GM18511 (cell line): ENCODE results near the gene RNF215.
"Not testable (repeated sequence)": the region's sequence is repeated elsewhere in the genome, so short reads cannot be mapped to it uniquely, and the experiment has no call there.

Source experiments
- ATAC-seq: cut with Tn5 transposase; IDR thresholded peaks from one replicate; pipeline ENCODE4 v1.9.1; 2021; ENCODE audit warnings: mild to moderate bottlenecking, moderate library complexity; ENCODE audit not compliant: unreplicated experiment

The RNF215 gene

DNA sequence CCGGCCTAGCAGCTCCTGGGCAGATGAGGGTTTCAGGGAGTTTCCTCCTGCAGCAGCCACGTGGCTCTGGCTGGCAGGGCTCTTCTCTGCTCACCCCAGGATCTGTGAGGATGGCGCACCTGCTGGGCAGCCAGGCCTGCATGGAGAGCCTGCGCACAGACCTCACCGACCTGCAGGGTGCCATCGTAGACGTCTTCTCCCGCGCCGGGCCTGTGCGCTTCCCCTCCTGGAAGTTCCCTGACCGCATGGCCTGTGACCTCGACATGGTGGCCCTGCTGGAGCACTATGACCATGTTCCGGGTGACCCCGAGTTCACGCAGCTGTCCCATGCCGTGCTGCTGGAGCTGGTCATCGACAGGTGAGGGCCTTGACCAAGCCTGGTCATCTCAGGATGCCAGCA lies 21.3 kb downstream of the RNF215 start:
- ATAC-seq = no peak

DNA sequence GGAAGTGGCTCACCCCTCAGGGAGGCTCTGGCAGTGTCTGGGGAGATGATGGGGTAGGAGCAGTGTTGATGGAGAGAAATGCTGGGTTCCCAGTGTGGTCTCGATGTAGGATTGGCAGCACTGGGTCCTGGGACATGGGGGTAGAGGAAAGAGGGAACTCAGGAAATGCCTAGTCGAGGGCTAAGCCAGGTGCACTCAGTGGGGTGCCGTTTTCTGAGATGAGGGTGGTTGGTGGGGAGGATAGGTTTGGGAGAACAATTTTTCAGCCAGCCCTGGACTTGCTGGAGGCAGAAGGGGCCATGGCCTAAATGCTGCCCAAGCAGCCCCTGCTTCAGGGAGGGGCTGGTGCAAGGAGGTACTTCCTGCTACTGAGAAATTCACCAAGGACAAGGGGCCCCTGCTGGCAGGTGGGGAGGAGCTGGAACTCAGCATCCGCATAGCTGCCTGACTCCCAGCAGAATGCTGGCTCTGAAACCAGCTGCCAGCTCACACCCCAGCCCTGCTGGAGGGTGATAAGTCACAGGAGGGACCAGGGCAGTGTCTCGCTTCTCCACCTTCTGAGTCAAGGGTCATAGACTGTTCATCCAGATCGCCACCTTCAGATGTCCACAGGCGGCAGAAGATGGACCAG lies 24.4 kb downstream of the RNF215 start:
- ATAC-seq = no peak

GRCh38 chr22:30361916-30362650 lies 25.1 kb downstream of the RNF215 start:
- no peak for ATAC-seq

- ATAC-seq = no peak
Measured at GRCh38 chr22:30358541-30358940, 28.7 kb downstream of the RNF215 start.

- ATAC-seq = no peak
Measured at GRCh38 chr22:30357650-30358215, 29.5 kb downstream of the RNF215 start.

- no peak for ATAC-seq
Measured at GRCh38 chr22:30357236-30357570, 30.0 kb downstream of the RNF215 start.

DNA sequence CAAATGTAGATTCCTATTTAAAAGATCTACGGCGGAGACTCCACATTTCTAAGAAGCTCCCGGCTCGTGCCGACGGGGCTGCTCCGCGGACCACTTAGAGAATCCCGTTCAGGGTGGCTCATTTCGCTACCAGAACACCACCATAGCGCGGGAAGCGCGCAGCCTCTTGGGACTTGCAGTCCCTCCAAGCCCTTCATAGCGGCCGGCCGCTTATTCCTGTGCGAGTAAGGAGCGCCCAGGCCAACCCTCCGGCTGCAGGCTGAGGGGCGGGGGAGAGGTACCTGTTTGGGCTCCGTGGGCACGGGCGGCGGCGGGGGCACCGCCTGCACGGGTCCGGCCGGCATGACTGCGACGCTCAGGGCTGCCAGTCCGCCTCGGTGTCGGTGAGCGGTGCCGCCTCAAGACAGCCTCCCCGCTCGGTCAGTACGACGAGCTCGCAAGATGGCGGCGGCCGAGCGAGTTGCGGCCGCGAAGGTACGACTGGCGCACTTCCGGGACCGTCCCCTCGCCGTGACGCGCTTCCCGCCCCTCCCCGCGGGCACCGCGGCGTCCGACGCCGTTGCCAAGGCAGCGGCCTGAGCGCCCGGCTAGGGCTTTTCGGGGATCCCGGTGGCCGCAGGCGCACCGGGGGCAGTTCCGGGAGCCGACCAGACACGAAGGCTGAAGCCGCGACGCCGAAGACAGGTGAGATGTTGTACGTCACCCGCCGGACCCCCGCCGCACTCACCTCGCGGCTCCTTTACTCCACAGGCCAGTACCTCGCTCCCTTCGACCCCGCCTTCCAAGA lies 30.6 kb downstream of the RNF215 start, which contains the start of the genes CCDC157 and SF3A1:
Gene CCDC157, plus strand, starts transcription at position 559 of the 787 bp plus-strand sequence. CDS start 8,994 bp downstream, outside the sequence.
Gene SF3A1, minus strand, starts transcription at position 446 of the 787 bp plus-strand sequence. Its CDS starts 102 bp downstream, at position 344.
- peak; percentile 94 for ATAC-seq

GRCh38 chr22:30354644-30355043 lies 32.6 kb downstream of the RNF215 start:
- no peak for ATAC-seq

GRCh38 chr22:30351226-30351625 lies 36.0 kb downstream of the RNF215 start:
- no peak for ATAC-seq

- ATAC-seq = no peak
Measured at GRCh38 chr22:30348809-30349208, 38.4 kb downstream of the RNF215 start.

DNA sequence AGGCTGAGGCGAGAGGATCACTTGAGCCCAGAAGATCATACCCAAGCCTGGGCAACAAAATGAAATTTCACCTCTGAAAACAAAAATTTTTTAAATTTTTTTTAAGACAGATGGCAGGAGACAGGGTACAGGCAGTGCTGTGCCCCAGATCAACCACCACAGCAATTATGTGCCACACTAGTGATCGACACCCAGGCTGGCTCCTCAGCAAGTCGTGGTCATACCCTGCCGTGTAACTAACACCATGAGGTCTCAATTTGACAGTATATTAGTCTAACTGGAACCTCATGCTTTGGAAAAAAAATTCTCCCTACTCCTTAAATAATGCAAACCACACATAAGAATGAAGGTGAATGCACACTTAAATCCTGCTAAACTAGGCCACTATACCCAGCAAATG lies 38.8 kb downstream of the RNF215 start:
- no peak for ATAC-seq

DNA sequence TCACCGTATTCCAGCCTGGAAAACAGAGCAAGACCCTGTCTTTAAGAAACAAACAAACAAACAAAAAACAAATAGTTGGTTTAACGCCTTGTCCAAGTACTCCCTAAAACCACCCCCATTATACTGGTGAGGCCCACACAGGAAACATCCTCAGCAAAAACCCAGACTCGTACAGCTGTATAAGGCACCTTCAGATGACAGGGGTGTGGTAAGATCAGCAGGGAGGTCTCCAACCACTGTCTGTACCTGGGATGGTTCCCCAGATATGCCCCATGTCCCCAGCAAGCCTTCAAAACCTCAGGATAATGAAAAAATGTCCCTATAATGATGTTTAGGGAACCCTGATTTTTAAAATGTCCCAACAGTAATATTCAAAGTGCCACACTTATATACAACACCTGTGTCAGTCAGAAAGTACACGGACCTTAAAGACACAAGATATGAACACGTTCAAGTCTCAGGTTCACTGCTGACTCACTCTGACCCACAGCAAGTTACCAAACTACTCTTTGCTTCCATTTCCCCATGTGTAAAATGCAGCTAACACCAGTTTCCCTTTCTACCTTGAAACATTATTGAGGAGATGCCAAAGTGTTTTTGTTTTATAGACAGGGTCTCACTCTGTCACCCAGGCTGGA lies 39.8 kb downstream of the RNF215 start:
- no peak for ATAC-seq

- ATAC-seq = no peak
Measured at GRCh38 chr22:30344447-30345200, 42.6 kb downstream of the RNF215 start.

DNA sequence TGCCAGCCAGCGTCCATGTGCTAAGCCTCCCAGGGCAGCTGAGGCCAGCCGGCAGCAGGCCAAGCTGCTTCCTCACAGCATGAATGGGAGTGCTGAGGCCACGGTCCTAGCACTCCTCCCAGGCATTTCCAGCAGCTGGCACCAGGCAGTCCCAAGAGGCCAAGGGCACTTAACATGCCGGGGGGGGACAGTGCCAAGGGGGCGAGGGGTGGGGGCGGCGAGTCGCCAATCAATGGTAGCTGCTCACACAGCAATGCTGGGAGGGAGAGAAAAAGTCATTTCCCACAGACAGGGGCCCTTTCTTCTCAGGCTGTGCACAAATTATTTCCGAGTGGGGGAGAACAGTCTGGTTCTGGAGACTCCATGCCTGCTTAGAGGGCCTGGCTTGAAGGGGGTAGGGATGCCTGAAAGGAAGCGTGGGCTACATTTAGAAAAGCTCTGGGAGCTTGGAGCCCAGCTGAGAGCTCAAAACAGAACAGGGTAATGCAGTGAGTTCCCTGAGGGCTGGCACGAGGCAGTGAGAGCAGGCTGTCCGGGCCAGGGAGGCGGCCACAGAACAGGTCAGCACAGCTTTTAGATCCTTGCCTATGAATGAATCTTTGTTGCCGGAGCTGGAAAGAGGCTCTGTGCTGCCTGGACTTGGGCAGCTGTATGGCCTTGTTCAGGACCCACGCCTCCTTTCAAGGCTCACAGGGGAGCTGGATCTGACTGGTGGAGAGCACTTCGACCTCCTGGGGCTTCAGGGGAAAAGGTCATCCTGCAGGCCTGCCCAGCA lies 46.1 kb downstream of the RNF215 start:
- ATAC-seq = no peak

GRCh38 chr22:30338802-30339201 lies 48.4 kb downstream of the RNF215 start:
- no peak for ATAC-seq

GRCh38 chr22:30338341-30338740 lies 48.9 kb downstream of the RNF215 start:
- not testable (repeated sequence) for ATAC-seq

DNA sequence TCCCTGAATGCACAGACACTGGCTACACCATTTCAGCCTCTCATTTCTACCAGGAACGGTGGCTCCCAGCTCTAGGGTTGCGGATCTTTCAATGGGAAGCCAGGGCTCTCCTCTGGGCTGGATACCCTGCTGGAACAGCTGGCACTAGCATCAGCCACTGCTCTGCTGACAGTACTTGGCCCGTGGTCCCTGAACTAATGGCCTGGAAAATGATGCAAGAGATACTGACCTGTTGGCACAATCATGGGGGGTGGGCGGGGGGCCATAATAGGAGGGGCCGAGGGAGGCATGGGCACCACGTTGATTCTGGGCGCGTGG lies 49.8 kb downstream of the RNF215 start:
- ATAC-seq = no peak

DNA sequence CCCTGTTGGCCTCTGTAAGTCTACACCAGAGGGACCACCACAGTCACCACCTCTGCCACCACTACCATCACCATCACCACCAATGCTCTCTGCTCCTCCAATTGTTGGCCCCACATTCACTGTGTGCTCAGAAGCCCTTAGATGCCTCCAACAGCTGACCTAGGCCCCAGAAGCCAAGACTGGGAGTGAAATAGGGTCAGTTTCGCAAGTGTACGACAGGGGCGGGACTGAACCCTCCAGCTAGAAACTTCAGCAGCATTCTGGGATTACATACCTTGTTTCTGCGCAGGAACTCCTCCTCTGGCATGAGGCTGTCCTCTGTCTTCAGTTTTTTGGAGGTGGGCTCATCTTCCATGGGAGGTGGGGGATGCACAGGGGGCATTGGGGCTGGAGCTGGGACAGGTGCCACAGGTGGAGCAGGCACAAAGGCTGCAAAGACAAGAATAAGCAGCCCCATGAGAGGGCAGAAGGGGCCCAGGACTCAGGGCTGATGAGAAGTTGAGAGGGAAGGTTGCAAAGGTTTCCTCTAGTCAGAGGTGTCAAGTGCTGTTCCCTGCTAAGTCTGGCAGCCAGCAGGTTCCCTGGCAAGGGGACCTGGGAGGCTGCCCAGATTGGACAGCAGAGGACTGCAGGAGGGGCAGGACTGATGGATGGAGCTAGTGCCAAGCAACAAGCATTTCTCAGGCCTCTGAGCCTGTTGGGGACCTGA lies 50.3 kb downstream of the RNF215 start:
- ATAC-seq = no peak

- no peak for ATAC-seq
Measured at GRCh38 chr22:30335236-30335635, 52.0 kb downstream of the RNF215 start.
